Cerebellar nuclear complex (tissue), 1 donor: ENCODE data around the gene SLC7A7.
"Not testable (repeated sequence)": the region's sequence is repeated elsewhere in the genome, so short reads cannot be mapped to it uniquely, and the experiment has no call there.

Source experiments
- DNase-seq, 2 experiments: peaks; one replicate each; lab custom pipeline; 2025; lab: John Stamatoyannopoulos, UW

SLC7A7 gene

GRCh38 chr14:22814941-22815713 lies at the start of gene SLC7A7:
Gene SLC7A7, minus strand, starts transcription at chr14:22815435. Its CDS starts 2,037 bp downstream, at chr14:22813398.
- no peak for DNase-seq

- no peak for DNase-seq
These were observed 49.7 kb upstream of the SLC7A7 start for GRCh38 chr14:22864979-22865378.

GRCh38 chr14:22861651-22862050 lies 46.4 kb upstream of the SLC7A7 start:
- no peak for DNase-seq

GRCh38 chr14:22860377-22860776 lies 45.1 kb upstream of the SLC7A7 start:
- not testable (repeated sequence) for DNase-seq

GRCh38 chr14:22856428-22856827 lies 41.2 kb upstream of the SLC7A7 start:
- DNase-seq = no peak

GRCh38 chr14:22854963-22855724 lies 39.9 kb upstream of the SLC7A7 start:
- DNase-seq = no peak

- not testable (repeated sequence) for DNase-seq
These were observed 39.1 kb upstream of the SLC7A7 start for GRCh38 chr14:22854296-22854695.

- DNase-seq = no peak
These were observed 37.9 kb upstream of the SLC7A7 start for GRCh38 chr14:22852940-22853767.

DNA sequence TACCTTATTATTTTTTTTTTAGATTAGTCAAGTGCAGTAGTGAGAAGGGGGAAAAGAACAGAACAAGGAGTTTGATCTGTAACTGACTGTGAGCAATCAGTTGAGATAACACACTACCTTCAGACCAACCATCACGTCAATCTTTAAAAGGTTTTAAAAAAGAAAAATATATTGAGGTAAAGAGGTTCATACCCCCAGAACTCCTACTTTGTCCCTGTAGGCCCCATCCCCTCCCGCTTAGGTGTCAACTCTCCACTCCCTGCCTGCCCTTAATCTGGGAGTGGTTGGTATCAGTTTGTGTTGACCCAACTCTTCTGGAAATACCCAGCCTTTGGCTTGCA lies 37.3 kb upstream of the SLC7A7 start:
- DNase-seq = no peak

DNA sequence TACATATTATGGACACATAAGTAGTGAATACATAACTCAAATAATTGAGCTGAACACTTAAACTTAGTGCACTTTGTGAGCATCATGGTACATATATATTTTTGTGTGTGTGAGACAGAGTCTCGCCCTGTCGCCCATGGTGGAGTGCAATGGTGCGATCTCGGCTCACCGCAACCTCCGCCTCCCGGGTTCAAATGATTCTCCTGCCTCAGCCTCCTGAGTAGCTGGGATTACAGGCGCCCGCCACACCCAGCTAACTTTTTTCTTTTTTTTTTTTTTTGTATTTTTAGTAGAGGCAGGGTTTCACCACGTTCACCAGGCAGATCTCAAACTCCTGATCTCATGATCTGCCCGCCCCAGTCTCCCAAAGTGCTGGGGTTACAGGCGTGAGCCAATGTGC lies 36.9 kb upstream of the SLC7A7 start:
- DNase-seq = not testable (repeated sequence)

DNA sequence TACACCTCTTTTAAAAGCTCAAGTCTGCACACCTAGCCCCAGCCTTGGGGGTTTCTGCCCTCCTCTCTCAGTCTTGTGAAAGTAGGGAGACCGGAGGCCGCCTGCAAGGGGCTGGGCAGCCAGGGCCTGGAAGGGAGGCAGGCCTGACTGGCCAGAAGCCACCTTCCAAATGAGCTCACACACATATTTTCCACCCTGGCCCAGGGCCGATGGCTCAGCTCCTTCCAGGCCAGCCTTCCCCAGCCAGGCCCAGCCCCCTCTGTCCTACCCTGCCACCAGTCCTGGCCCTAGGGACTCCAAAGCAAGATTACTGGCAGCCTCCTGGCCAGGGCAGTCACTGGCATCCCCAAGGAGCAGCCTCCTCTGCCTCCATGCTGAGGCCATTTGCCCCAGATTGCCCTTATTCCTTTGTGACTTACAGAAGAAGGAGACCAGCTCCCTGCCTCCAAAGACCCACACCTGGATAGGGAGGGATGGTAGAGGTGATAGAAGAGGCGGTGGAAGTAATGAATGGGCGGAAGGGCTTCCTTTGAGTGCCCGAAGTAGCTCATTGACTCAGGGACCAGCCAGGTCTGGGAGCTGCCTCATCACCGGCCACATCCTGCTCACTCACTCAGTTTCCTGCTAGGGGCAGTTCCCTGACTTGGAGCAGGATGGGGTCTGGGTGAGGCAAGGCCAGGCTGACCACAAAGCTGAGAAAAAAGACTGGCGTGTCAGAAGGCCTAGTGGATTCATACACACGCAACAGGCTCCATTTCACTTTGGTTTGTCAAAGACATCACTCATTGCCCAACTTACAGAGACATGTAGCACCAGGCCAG lies 35.9 kb upstream of the SLC7A7 start:
- no peak for DNase-seq

- no peak for DNase-seq
These were observed 34.1 kb upstream of the SLC7A7 start for GRCh38 chr14:22849212-22849819.

DNA sequence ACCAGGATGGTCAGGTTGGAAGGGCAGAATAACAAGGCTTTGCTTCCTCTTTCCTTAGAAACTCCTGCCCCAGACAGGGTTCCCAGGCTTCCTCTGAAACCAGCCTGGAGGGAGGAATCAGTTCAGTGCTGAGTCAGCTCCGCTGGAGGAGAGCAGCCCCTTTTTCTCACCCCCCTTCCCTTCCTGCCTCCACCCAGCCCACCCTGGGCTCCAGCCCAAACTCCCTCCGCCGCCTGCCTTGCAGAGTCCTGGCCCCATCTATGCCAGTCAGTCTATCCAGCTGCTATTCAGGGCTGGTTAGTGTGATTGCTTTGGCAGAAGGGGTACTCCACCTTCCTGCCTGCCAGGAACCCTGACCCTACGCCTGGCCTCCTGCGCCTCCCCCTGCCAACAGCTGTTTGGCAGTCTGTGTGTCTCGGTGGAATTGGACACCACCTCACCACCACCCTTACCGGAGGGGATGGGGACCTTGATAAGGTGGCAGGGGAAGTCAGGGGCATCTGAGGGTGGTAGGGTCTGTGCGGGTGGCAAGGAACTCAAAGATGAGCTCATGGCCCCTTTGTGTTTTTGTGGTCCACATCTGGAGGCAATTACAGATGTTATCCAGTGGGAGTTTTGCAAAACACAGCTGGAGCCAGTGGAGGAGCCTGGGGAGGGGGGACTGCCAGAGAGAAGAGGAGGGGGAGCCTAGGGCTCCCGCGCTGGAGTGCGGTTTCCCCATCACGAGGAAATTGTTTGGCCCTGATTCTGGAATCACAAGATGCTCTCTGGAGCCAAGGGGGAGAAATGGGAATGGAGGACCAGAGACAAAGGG lies 33.3 kb upstream of the SLC7A7 start:
- no peak for DNase-seq

- no peak for DNase-seq
These were observed 32.6 kb upstream of the SLC7A7 start for GRCh38 chr14:22847661-22848341.

GRCh38 chr14:22846811-22847307 lies 31.6 kb upstream of the SLC7A7 start:
- DNase-seq = no peak

- no peak for DNase-seq
These were observed 30.8 kb upstream of the SLC7A7 start for GRCh38 chr14:22845821-22846625.

DNA sequence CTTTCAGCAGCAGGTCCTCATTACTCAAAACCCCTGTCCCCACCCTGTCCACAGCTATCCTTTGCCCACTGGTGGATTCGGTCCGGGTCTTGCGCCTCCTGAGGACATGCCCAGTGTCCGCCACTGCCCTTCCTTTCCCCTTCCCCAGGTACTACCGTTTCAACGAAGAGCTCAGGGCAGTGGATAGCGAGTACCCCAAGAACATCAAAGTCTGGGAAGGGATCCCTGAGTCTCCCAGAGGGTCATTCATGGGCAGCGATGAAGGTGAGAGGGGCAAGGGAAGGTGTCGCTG lies 29.8 kb upstream of the SLC7A7 start:
- DNase-seq = no peak

DNA sequence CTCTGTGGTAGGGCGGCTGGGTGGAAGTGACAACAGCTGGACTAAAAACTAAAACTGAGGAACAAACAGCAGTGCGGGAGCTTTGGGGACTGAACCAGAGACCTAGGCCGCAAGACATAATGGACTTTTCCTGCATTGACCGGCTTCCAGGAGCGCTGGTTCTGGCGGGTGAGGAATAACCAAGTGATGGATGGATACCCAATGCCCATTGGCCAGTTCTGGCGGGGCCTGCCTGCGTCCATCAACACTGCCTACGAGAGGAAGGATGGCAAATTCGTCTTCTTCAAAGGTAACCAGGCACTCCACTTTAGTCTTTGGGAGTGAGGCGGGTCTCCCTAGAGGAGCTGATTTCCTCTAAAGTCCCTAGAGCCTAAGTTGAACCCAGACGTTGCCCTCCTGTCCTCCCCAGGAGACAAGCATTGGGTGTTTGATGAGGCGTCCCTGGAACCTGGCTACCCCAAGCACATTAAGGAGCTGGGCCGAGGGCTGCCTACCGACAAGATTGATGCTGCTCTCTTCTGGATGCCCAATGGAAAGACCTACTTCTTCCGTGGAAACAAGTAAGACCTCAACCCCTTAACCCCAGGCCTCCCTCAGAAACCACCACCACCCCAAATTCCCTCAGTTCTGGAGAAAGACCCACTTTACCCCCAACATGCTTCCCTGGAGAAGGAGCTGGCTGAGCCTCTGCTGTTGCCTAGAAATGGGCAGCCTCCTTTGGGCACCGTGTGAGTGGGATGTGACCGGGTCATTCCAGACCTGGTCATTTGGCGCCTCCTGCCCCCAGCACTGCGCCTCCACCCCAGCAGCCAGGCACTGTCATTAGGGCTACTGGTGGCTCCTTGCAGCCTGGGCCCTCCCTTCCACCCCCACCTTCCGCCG lies 29.2 kb upstream of the SLC7A7 start:
- DNase-seq = no peak
